Caco-2 (cell line): ENCODE data around the gene RAB27B. TPM values are rescaled to one million over a fixed set of nuclear protein-coding genes. Genes with fewer than 3 reads are reported as not detected.

ENCODE experiments used
- BruUV-seq: library from RNA; stranded (reverse); fragments of 400-500 nt; replicated peaks from 2 replicates; lab custom pipeline; 2021; lab: Mats Ljungman, UMichigan
- CTCF ChIA-PET: fragments of 300-600 bp; sonication (Branson Sonifier 250); formaldehyde crosslinking; loops from one replicate; lab custom pipeline; 2022; ENCODE audit warnings: antibody characterized with exemption; lab: Charles Lee
- POLR2A ChIA-PET: fragments of 300-600 bp; sonication (Branson Sonifier 250); formaldehyde crosslinking; loops from one replicate; lab custom pipeline; 2022; ENCODE audit warnings: antibody characterized with exemption; lab: Charles Lee
- DNase-seq, 2 experiments: peaks; one replicate each; pipeline versions ENCODE4 v3.0.0 to v3.0.0-alpha.2; 2020 to 2022
- H3K27me3 ChIP-seq: replicated peaks from 2 replicates; pipeline ENCODE4 v1.6.0; 2011; ENCODE audit warnings: low read length; ENCODE audit not compliant: control insufficient read depth, insufficient read depth
- H3K36me3 ChIP-seq: 2 replicates; pipeline ENCODE4 v1.5.1; 2011; ENCODE audit warnings: low read length; ENCODE audit not compliant: control insufficient read depth, insufficient read depth
- H3K4me1 ChIP-seq: fragments of 250-450 bp; sonication (Bioruptor Pico); 2 replicates; pipeline ENCODE4 v1.5.1; 2020; ENCODE audit warnings: mild to moderate bottlenecking
- H3K4me3 ChIP-seq: 2 replicates; pipeline ENCODE4 v1.5.1; 2011; ENCODE audit warnings: low read depth, mild to moderate bottlenecking, control low read depth, low read length
- H3K9me3 ChIP-seq: fragments of 250-450 bp; sonication (Bioruptor Pico); 2 replicates; pipeline ENCODE4 v1.5.1; 2020; ENCODE audit warnings: mild to moderate bottlenecking, moderate library complexity
- H3K27ac Mint-ChIP-seq: one replicate; pipeline ENCODE4 v1.8.0; 2022; ENCODE audit warnings: mixed read lengths; ENCODE audit not compliant: unreplicated experiment
- H3K27me3 Mint-ChIP-seq: one replicate; pipeline ENCODE4 v1.8.0; 2022; ENCODE audit warnings: mixed read lengths; ENCODE audit not compliant: insufficient read depth, unreplicated experiment
- H3K36me3 Mint-ChIP-seq: one replicate; pipeline ENCODE4 v1.8.0; 2022; ENCODE audit warnings: mild to moderate bottlenecking, mixed read lengths; ENCODE audit not compliant: insufficient read depth, unreplicated experiment
- H3K4me1 Mint-ChIP-seq: one replicate; pipeline ENCODE4 v1.8.0; 2022; ENCODE audit warnings: low read depth, mixed read lengths; ENCODE audit not compliant: unreplicated experiment
- H3K4me3 Mint-ChIP-seq: one replicate; pipeline ENCODE4 v1.8.0; 2022; ENCODE audit warnings: mild to moderate bottlenecking, moderate library complexity, mixed read lengths; ENCODE audit not compliant: unreplicated experiment
- H3K9me3 Mint-ChIP-seq: one replicate; pipeline ENCODE4 v1.8.0; 2022; ENCODE audit warnings: mixed read lengths; ENCODE audit not compliant: unreplicated experiment
- CTCF ChIP-seq, 2 experiments: fragments of 200-600 bp in 1 of 2; IDR thresholded peaks; 1 replicate in 1 of 2; 2 replicates in 1 of 2; pipeline versions ENCODE4 v1.5.1 to v1.8.0; 2011 to 2022; ENCODE audit warnings: antibody characterized with exemption in 1 of 2, control low read depth in 1 of 2, inconsistent platforms in 1 of 2, low read depth in 1 of 2, low read length in 1 of 2, mild to moderate bottlenecking in 1 of 2, moderate library complexity in 1 of 2; ENCODE audit not compliant: insufficient read depth in 1 of 2, severe bottlenecking in 1 of 2, unreplicated experiment in 1 of 2
- intact Hi-C: fragments of 100-400 bp; cut with micrococcal nuclease; formaldehyde crosslinking; loops from one replicate; pipeline ENCODE4 v1.10.0; 2022; ENCODE audit not compliant: unreplicated experiment
- total RNA-seq: library from RNA; stranded (reverse); gene quantifications from 2 replicates; pipeline ENCODE4 v1.2.3, GENCODE V29; 2022

RAB27B gene
- total RNA-seq, 1 experiment from 2014 or later, result 0.32 TPM

DNA sequence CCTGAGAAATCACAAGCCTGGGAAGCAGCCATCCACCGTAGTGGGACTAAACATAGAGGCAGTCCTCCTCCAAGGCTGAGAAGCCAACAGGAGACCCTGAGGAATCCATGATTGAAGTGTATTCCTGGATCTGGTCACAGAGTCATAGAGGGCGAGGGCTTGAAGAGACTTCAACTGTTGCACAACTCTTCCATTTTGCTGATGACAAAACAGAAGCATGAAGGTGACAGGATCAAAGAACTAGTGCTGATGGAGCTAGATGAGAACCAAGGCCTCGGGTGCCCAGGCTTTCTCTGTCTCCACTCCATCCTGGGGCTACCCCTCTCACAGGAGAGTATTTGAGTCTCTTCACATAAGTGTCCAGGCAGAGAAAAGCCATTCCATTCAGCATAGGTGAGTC, 30.1 kb upstream of the RAB27B start:
- ChIA-PET CTCF (no interaction called here), POLR2A (no interaction called here)
- DNase-seq, result no peak
- no peaks in the 10 kb centered on the region for H3K9me3 Mint-ChIP-seq
- Histone ChIP-seq H3K9me3 (no peaks in the 10 kb centered on the region), H3K36me3 (no peaks in the 10 kb centered on the region), H3K4me1 (no peaks in the 10 kb centered on the region), H3K4me3 (no peak overlapping the region), H3K27me3 (no peaks in the 10 kb centered on the region)
- H3K27ac Mint-ChIP-seq, result no peak overlapping the region
- H3K36me3 Mint-ChIP-seq, result no peaks in the 10 kb centered on the region
- H3K27me3 Mint-ChIP-seq, result no peaks in the 10 kb centered on the region
- no peak for TF ChIP-seq CTCF (IDR thresholded peaks at IDR 0.05; ENCODE audit: insufficient read depth in 1 of 2, low read depth in 1 of 2, low read length in 1 of 2, severe bottlenecking in 1 of 2, unreplicated experiment in 1 of 2)
- no peak overlapping the region for H3K4me3 Mint-ChIP-seq
- intact Hi-C loops, result no loop called here
- no TSS peak for BruUV-seq
- no peaks in the 10 kb centered on the region for H3K4me1 Mint-ChIP-seq

DNA sequence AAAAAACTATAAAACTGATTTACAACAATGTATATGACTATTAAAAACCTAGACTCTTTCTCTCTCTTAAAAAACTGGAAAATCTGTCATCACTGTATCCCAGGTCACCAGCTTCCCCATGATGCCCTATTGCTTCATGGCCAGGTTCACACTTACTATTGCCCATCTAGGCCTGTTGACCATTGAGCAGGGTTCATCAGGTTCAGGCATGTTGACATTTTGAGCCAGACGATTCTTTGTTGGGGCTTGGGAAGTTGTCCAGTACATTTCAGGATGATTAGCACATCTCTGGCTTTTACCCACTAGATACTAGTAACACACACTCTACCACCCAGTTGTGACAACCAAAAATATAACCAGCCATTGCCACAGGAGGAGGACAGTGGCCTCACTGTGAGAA, 26.9 kb upstream of the RAB27B start:
- TF ChIP-seq CTCF (IDR thresholded peaks at IDR 0.05; ENCODE audit: insufficient read depth in 1 of 2, low read depth in 1 of 2, low read length in 1 of 2, severe bottlenecking in 1 of 2, unreplicated experiment in 1 of 2), result no peak
- intact Hi-C loops, result no loop called here
- BruUV-seq, result no TSS peak
- DNase-seq, result no peak
- ChIA-PET CTCF (no interaction called here), POLR2A (no interaction called here)
- H3K36me3 Mint-ChIP-seq, result no peaks in the 10 kb centered on the region
- H3K36me3 ChIP-seq, result no peaks in the 10 kb centered on the region
- H3K4me1 Mint-ChIP-seq, result no peaks in the 10 kb centered on the region
- no peaks in the 10 kb centered on the region for H3K9me3 Mint-ChIP-seq
- no peak overlapping the region for H3K27ac Mint-ChIP-seq
- H3K4me1 ChIP-seq, result no peaks in the 10 kb centered on the region
- no peaks in the 10 kb centered on the region for H3K27me3 ChIP-seq
- H3K4me3 Mint-ChIP-seq, result no peak overlapping the region
- no peaks in the 10 kb centered on the region for H3K27me3 Mint-ChIP-seq
- H3K9me3 ChIP-seq, result no peaks in the 10 kb centered on the region
- H3K4me3 ChIP-seq, result no peak overlapping the region

DNA sequence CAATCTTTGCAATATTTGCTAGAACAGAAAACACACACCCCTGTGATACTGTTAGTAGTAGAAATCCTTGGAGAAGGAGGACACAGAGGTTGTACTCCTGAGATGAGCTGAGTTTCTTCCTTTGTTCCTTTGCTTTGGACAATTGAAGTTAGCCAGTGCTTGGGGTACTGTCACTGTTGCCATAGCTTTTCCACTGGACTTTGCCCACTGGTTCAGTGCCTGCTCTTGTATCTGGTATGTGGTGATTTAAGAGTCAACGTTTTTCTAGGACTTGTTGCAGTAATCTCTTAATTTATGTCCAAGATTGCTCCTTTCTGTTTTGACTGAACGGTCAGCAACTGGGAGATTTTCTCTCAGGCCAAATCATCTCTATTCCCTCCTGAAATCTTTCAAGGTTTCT, 26.1 kb upstream of the RAB27B start:
- TF ChIP-seq CTCF (IDR thresholded peaks at IDR 0.05; ENCODE audit: insufficient read depth in 1 of 2, low read depth in 1 of 2, low read length in 1 of 2, severe bottlenecking in 1 of 2, unreplicated experiment in 1 of 2), result no peak
- no peak overlapping the region for H3K27ac Mint-ChIP-seq
- ChIA-PET POLR2A (no interaction called here), CTCF (no interaction called here)
- no peaks in the 10 kb centered on the region for H3K4me1 ChIP-seq
- H3K36me3 Mint-ChIP-seq, result no peaks in the 10 kb centered on the region
- DNase-seq, result no peak
- no peak overlapping the region for H3K4me3 Mint-ChIP-seq
- H3K36me3 ChIP-seq, result no peaks in the 10 kb centered on the region
- no TSS peak for BruUV-seq
- intact Hi-C loops, result no loop called here
- H3K9me3 ChIP-seq, result no peaks in the 10 kb centered on the region
- no peaks in the 10 kb centered on the region for H3K9me3 Mint-ChIP-seq
- no peaks in the 10 kb centered on the region for H3K4me1 Mint-ChIP-seq
- H3K27me3 ChIP-seq, result no peaks in the 10 kb centered on the region
- H3K27me3 Mint-ChIP-seq, result no peaks in the 10 kb centered on the region
- H3K4me3 ChIP-seq, result no peak overlapping the region
